Occipital lobe (tissue), 2 donors: ENCODE results near the gene AFAP1L1. TPM values are rescaled to one million over a fixed set of nuclear protein-coding genes. Genes with fewer than 3 reads are reported as not detected.

Source experiments
- DNase-seq: peaks from one replicate; lab custom pipeline; 2025; lab: John Stamatoyannopoulos, UW
- total RNA-seq: library from RNA; depleted of rRNA; stranded (reverse); fragments of >200 nt; gene quantifications from one replicate; pipeline ENCODE4 v1.2.3, GENCODE V29; 2014

The AFAP1L1 gene
- total RNA-seq, 1 donor from 2014 or later: 3.7 TPM

DNA sequence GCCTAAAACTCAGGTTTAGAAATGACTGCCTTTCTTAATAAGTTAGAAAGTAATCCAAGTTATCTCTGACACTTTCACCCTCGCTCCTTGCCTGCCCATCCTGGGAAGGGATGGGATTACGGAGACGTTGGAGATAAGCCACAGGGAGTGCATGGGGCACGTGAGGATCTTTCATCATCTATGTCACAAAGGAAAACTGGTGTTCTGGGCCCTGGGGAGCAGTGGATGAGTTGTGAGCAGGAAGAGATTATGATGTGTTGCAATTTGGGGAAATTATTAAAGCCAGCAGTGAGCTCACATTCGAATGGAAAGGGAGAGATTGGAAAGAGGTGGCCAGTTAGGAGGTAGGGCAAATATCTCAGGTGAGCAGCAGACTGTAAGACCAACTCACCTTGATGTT lies 12.8 kb downstream of the AFAP1L1 start:
- no peak for DNase-seq

DNA sequence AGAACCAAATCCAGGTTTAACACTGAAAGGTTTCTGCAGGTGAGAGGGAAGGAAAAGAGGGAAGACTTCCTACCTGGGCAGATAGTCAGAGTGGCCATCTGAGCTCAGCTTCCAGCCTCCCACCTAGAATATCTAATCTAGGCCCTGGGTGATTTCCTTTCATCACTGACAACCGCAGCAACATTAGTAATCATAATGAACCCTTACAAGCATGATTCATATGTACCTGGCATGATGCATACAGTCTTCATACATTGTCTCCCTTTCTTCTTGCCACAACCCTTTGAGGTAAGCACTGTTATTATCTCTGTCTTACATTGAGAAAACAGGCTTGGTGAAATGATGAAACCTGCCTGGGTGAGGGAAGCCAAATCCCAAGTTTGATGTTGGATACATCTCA lies 13.5 kb downstream of the AFAP1L1 start:
- DNase-seq: no peak

DNA sequence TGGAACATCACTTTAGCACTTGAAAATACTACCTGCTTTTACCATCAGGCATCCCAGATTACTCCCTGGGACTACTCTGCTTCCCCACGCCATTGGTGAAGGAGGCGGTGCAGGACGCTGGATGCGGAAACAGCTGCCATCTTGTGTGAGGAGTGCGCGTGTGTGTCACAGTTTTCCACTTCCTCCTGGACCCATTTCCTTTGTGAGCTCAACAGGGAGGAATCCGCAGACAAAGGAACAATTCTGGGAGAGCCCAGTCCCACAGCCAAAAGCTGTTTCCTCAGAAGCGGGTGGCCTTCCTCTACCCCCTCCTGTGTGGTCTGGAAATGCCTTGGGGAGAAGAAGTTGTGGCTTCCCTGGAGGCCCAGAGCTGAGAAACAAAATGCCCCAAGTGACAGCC lies 16.8 kb downstream of the AFAP1L1 start:
- no peak for DNase-seq

DNA sequence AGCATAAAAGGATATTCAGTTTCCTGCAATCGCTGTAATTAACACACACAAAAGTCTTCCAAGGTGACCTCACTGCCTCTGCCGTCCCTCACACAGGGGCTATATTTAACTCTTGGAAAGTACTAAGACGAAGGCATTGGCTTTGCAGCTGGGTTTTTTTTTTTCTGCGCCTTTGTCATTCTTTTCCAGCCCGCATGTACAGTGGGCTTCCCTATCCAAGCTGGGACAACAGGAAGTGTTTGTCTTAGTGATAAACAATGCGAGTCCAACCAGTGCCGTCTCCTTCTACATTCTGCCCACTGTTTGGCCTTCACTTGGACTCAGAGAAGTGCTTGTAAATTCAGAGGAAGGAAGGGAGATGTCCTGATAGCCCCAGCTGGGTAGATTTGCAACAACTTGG lies 17.6 kb downstream of the AFAP1L1 start:
- DNase-seq: no peak

DNA sequence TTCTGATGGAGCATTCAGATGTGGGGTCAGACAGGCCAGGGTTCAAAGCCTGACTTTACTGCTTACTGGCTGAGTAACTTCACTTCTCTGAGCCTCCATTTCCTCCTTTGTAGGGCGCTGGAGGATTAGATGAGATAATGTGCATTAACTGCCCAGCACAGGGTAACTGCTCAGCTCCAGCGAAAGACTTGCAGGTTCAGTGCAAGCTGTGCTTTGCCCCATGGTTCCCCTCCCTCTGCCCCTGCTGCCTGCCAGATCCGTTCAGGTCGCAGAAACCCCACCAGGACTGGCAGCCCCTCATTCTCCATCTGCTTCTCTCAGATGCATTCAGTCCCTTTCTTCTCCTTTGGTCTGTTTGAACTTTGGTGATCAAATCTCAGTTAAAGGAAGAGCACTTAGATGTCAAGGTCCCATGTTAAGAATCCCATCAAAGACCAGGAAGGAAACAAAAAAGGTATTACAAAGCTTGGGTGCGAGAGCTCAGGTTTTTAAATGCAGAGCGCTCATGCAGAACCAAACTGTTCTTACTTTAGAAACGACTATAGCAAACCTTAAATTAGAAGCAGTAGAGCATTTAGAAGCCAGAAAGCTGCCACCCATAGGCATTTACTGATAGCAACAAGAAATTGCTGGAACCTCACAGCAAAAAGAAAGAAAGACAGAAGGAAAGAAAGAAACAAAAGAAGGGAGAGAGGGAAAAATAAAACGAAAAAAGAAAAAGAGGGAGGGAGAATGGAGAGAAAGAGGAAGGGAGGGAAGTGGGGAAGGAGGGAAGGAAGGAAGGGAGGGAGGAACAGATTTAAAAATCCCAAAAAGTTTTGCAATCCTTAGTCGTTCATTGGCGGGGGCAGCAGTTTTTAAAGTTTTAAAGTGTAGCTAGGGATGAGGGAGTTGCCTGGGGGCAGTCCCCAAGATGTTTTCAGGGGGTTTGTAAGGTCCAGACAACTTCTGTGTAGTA lies 23.5 kb downstream of the AFAP1L1 start:
- DNase-seq: no peak

DNA sequence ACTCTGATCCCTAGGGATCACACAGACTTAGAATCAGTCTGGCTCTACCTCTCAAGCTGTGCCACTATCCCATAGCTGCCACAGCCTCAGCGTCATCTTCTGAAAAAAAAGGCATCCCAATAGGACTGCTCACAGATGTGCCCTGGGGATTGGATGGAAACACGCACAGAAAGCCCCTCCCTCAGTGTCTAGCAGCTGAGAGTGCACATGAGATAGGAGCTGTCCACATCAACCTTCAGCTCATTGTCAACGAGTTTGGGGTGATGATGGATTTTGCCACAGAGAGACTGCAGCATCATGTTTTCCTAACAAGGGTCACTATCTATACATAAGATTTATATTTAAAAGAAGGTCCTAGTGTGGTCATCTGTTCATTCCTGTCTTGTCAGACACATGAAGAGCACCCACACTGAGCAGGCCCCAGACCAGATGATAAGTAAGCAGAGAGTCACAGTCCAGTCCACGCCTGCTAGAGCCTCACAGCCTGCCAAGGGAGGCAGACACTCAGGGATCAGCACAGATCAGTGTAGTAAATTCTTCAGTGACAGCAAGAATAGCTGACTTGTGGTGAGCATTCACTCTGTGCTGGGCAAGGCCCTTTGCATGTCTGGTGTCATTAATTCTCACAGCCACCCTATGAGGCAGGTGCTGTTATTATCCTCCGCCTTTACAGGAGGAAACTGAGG lies 25.8 kb downstream of the AFAP1L1 start:
- DNase-seq: no peak

DNA sequence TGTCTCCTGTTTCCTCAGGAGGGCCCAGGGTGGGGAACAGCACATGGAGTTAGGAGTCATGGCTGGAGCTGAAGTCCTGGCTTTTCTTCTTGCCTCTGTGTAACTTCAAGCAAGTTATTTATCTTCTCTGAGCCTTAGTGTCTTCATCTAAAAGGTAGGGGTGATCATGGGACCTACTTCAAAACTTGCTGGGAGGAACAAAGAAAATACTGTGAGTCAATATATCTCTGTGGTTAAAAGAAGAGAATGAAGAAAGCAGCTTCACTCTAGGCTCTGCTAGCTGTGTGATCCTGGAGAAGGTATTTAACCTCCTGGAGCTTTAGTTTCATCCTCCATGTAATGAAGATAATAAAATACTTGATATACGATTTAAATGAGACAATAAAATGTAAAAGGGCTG lies 26.5 kb downstream of the AFAP1L1 start:
- no peak for DNase-seq

DNA sequence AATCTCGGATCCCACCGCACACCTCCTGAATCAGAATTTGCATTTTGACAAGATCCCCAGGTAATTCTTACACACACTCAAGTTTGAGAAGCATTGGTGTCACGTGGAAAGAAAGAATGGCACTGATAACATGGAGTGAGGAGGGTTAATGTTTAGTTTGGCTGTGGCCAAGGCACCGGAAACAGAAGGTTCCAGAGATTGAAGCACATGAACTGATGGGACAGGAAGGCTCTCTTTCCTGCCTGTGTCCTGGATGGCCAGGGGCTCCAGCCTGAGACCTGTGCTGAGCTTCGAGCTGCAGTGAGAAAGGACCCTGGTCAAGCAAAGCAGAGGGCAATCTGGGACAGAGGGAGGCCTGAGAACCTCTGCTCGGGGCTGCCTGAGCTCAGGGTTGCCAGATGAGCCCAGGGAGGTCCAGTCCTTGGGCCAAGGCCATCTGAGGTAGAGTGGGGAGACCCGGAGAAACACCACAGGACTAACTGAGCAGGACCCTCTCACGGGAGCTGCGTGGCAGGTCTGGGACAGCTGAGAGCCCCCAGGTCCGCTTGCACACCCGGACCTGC lies 27.3 kb downstream of the AFAP1L1 start:
- no peak for DNase-seq

DNA sequence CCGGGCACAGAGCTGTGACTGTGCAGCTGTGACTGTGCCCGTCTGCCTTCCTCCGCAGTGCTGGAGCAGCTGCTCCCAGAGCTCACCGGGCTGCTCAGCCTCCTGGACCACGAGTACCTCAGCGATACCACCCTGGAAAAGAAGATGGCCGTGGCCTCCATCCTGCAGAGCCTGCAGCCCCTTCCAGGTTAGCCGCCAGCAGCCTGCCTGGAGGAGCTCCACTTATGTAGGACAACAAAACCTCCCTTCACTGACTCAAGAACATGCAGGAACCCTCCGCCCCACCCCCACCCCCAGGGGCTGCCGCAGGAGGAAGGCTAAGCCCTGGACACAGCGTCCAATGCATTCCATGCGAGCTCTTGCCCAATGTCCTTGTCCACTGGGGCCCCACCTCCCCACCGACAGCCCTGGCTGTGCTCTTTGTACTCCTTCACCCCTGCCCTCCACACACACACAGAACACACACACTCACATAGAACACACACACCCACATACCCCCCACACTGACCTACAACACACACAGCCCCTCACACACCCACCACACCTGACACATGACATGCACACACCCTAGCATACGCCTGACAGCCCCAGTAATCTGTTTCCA lies 27.9 kb downstream of the AFAP1L1 start:
- no peak for DNase-seq

DNA sequence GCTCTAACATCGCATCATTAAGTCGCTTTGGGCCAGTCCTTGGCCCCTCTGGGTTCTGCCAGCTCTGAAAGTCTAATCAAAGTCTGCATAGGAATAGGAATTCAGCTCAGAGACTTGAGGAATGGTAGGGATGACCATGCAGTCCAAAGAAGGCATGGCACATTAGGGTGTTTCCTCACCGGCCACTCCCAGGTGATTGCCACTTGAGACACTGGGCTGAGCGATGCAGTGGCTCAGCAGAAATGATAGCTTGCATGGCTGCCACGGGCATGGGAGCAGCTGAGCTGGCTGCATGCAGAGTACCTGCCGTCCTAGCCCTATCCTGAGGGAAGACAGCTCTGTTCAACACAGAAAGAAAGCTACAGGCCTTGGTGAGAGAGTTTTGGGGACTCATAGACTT lies 28.8 kb downstream of the AFAP1L1 start:
- no peak for DNase-seq

DNA sequence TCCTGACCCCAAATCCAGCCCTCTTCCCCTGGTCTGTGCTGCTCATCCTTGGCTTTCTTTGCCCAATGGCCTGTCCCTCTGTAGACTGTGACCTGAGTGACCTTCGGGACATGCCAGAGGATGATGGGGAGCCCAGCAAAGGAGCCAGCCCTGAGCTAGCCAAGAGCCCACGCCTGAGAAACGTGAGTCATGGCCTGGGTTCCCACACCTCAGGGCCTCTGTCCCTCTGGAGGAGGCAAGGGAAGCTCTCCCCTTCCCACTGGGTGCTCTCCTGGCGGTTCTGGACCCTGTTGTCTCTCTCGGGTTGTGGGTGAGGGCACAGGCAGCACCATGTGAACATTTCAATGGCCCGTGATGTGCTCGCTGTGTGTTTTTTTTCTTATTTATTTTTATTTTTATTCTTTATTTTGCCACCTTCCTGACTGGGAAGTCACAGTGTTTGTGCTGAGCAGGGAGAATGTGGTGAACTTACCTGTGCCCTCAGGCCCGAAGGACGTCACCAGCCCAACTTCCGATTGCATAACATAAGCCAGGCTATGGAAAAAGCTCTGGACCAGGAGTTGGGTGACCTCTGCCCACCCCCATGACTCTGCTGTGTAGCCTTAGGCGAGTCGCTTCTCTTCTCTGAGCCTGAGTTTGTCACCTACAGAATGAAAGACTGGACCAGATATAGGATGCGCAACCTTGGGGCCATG lies 29.5 kb downstream of the AFAP1L1 start:
- DNase-seq: no peak

DNA sequence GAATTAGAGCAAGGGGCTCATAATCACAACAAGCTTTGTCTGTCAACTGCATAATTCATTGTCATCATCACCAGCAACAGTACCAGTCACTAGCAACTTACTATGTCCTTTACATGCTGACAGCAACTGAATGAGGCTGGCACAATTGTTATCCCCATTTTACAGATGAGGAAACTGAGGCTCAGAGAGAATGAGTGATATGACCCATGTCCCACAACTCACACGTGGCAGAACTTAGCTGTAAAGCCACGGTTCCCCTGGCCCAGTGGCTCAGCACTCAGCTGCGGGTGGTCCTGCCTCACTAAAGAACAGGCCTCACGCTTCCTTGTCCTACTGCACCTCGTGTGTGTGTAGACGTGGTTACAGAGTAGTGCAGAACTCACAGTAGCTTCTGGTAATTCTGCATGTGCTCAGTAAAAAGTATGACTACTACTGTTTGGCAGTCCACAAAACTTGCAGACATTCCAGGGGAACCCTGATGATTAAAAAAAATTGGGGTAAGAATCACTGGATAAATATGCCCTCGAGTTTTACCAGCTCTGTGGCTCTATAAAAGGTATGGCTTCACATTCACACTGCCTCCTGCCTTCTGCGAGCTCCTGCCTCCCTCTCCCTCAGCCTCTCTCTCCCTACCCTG lies 30.2 kb downstream of the AFAP1L1 start:
- no peak for DNase-seq

DNA sequence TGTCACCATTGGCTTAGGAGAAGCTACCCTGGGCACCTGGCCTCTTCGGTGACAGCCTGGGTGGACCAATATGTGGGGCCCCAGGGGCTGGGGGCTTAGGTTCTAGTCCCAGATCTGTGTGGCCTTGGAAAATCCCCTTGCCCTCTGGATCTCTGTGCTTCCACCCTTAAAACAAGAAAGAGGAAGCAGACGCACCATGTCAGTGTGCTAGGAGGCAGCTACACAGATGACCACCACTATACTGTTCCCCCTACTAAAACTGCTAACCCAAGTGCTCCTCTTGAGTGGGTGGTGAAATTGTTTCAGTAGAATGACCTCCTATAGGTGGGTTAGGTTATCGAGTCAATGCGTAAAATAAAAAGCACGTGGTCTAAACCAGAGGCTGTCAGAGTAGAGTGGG lies 31.0 kb downstream of the AFAP1L1 start:
- DNase-seq: no peak

DNA sequence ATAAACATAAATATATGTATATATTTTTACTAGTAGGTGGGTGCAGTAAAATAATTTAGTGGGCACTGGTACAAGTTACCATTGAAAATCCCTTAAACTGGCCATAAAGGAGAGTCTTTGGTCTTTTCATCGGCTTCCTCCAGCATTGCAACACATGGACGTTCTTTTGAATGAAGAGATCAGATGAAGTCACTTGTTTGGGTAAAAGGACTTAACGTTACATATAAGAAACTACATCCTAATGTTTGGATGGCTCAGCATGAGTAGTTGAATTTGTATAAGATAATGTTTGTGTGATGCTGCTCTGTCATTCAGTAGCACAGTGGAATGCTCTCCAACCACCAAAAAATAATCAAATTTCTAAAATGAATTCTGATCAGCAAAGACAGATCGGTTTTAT lies 31.6 kb downstream of the AFAP1L1 start:
- DNase-seq: no peak

DNA sequence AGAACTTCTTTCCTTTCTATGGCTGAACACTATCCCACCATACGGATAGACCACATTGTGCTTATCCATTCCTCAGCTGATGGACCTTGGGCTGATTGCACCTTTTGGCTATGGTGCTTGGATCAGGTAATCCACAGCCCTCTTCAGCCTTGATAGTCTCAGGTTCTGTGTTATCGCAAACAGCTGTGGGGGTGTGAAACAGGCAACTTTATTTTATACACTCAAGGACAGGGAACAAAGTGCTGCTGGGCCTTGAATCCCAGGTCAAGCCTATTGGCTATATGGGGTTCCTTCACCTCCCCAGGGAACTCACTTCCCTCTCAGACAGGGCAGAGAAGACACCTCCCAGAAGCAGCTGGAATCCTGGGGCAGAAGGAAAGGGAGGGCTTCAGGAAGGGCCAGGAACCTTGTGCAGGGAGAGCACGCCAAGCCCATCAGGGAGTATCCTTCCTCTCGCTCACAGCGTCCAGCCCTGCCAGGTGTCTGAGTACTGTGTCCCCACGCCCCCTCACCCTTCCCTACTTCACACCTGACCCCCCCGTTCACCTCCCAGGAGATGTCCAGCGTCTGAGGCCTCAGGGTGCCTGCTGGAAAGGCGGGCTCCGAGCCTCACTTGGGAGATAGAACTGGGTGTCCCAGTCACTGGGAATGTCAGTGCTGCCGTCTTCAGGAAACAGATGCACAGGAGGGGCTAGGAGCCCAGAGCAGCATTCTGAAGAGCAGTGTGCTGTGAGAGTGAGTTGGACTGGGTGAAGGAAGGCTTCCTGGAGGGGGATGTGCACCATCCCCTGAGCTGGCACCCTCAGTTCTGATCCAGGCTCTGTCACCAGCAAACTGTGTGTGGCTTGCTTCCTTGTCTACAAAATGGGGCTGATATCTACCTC lies 32.8 kb downstream of the AFAP1L1 start:
- DNase-seq: no peak

DNA sequence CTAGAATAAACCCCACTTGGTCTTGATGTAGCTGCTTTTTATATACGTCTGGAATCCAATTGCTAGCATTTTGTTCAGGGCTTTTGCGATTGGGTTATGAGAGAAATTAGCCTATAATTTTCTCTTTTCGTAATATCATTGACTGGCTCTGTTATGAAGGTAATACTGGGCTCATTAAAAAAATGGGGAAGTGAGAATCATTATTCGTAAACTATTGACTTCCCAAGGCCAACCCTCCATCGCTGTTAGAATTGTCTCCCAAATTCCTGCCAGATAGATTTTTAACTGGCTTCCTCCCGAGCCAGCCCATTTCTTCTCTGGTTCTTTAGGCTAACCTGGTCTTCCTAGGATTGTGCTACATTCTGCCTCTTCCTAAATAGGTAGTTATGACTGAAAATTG lies 37.7 kb downstream of the AFAP1L1 start:
- no peak for DNase-seq

DNA sequence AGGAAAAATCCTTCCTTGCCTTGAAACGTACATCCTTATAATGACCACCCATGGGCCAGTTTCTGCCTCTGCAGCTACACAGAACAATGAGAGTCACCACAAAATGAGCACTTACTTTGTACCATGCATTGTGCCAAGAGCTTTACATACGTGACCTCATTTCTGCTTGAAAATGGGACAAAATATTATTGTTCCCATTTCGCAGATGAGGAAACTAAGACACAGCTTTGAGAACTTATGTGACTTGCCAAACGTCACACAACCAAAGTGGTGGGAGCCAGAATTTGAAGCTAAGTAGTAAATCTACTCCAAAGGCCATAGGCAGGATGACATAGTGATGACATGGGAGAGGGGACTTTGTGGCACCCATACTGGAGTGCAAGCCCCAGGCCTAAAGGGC lies 38.8 kb downstream of the AFAP1L1 start:
- DNase-seq: no peak

DNA sequence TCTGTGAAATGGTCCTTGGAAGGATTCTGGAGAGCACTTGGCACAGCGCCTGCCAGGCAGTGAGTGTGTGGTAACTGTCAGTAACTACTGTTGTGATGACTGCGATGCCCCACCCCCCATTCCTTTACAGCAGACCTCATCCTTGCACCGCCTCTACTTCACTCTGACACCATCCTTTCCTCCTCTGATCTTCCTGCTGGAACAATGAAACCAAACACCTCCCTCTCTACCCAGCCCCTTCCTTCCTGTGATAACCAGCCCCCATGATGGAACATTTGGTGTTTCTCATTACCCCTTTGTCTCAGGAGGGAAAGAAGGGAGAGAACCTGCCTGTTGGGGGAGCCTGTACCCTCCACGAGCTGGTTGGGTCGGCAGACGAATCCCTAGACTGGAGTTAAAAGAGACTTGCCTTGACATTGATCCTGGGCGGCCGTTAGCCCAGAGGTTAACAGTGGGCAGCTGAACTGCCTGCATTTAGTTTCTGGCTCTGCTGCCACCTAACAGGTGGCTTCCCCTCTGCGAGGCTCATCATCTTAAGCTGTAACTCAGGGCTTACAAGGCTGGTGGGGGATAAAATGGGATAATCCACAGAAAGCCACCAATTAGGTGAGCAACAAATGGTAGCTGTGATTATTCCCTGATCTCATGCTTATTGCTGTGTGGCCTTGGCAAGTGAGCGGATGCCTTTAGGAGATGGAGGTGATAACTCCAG lies 39.4 kb downstream of the AFAP1L1 start:
- DNase-seq: no peak

DNA sequence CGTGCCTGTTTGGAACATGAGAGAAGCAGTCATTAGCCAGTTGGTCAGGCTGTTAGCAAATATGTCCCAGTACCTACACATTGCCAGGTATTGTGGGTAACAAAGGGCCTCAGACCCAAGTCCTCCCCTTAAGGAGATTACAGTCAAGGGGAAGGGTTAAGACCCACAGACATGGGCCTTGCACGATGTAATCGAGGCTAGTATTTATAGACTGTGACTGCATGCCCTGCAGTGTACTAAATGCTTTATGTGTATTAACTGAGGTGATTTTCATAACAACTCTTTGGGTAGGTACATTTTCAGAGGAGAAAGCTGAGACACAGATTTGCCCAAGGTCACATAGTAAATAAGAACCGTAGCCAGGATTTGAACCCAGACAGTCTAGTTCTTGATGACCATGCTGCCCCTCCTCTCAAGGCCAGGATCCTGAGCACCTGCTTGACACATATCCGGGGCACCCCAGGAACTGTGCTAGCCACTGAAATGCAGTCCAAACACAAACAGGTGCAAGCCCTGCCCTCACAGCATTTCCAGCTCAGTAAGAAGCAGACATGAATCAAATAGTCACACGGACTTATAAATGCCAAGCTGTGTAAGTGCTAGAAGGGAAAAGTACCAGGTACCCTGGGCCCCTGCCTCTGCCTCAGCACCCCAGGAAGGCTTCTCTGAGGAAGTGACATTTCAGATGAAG lies 41.6 kb downstream of the AFAP1L1 start:
- no peak for DNase-seq
